GM23338 (cell line): ENCODE measurements around the gene PPTC7.

Source experiments
- CREB1 ChIP-seq: fragments of 250-450 bp; sonication (Bioruptor Pico); IDR thresholded peaks from 2 replicates; pipeline ENCODE4 v1.5.0; 2020; ENCODE audit warnings: low read depth, mild to moderate bottlenecking, moderate library complexity
- EZH2 ChIP-seq: fragments of 200-600 bp; sonication (generic); IDR thresholded peaks from one replicate; pipeline ENCODE4 v1.8.0; 2017; ENCODE audit warnings: antibody characterized with exemption, mild to moderate bottlenecking, low read depth; ENCODE audit not compliant: unreplicated experiment
- EZH2phosphoT487 ChIP-seq: fragments of 200-600 bp; sonication (generic); IDR thresholded peaks from one replicate; pipeline ENCODE4 v1.8.1; 2018; ENCODE audit warnings: antibody characterized with exemption; ENCODE audit not compliant: unreplicated experiment
- NANOG ChIP-seq: IDR thresholded peaks from 2 replicates; pipeline ENCODE4 v1.6.1; 2016; ENCODE audit warnings: antibody characterized with exemption, borderline replicate concordance
- POLR2AphosphoS5 ChIP-seq: IDR thresholded peaks from 2 replicates; pipeline ENCODE4 v1.6.1; 2016; ENCODE audit warnings: antibody characterized with exemption, low read depth
- TF ChIP-seq, protein P1 (sequence below), 2 experiments: fragments of 200-600 bp in 1 of 2; sonication (generic) in 1 of 2; conservative IDR thresholded peaks; 2 replicates each; pipeline versions ENCODE4 v1.5.1 to v1.6.1; 2016 to 2017; ENCODE audit warnings: antibody characterized with exemption in 2 of 2, low read depth in 2 of 2, mild to moderate bottlenecking in 2 of 2, moderate library complexity in 1 of 2
- TF ChIP-seq, protein P2 (sequence below): IDR thresholded peaks from one replicate; pipeline ENCODE4 v1.6.1; 2018; ENCODE audit warnings: antibody characterized with exemption; ENCODE audit not compliant: unreplicated experiment

DNA sequence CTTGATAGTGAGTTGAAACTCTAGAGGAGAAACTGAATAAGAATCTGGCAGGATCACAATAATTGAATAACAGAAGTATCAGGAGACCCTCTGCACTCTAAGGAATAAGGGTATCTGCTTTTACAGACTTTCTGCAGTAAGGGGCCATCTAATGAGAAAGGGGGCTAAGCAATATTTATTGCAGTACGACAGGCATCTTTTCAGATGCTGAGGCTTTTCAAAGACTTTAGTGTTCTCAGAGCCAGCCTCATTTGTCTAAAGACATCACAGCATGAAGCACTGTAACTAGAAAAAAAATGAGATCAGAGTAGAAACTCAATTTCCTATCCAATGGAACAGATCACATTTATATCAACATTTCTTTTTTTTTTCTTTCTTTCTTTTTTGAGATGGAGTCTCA lies 22.2 kb downstream of the PPTC7 start:
- TF ChIP-seq, protein P1, sequence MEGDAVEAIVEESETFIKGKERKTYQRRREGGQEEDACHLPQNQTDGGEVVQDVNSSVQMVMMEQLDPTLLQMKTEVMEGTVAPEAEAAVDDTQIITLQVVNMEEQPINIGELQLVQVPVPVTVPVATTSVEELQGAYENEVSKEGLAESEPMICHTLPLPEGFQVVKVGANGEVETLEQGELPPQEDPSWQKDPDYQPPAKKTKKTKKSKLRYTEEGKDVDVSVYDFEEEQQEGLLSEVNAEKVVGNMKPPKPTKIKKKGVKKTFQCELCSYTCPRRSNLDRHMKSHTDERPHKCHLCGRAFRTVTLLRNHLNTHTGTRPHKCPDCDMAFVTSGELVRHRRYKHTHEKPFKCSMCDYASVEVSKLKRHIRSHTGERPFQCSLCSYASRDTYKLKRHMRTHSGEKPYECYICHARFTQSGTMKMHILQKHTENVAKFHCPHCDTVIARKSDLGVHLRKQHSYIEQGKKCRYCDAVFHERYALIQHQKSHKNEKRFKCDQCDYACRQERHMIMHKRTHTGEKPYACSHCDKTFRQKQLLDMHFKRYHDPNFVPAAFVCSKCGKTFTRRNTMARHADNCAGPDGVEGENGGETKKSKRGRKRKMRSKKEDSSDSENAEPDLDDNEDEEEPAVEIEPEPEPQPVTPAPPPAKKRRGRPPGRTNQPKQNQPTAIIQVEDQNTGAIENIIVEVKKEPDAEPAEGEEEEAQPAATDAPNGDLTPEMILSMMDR (conservative IDR thresholded peaks at IDR 0.05; ENCODE audit: low read depth in 2 of 2) = no peak
- no peak for TF ChIP-seq POLR2AphosphoS5
- TF ChIP-seq EZH2 = no peak
- TF ChIP-seq, protein P2, sequence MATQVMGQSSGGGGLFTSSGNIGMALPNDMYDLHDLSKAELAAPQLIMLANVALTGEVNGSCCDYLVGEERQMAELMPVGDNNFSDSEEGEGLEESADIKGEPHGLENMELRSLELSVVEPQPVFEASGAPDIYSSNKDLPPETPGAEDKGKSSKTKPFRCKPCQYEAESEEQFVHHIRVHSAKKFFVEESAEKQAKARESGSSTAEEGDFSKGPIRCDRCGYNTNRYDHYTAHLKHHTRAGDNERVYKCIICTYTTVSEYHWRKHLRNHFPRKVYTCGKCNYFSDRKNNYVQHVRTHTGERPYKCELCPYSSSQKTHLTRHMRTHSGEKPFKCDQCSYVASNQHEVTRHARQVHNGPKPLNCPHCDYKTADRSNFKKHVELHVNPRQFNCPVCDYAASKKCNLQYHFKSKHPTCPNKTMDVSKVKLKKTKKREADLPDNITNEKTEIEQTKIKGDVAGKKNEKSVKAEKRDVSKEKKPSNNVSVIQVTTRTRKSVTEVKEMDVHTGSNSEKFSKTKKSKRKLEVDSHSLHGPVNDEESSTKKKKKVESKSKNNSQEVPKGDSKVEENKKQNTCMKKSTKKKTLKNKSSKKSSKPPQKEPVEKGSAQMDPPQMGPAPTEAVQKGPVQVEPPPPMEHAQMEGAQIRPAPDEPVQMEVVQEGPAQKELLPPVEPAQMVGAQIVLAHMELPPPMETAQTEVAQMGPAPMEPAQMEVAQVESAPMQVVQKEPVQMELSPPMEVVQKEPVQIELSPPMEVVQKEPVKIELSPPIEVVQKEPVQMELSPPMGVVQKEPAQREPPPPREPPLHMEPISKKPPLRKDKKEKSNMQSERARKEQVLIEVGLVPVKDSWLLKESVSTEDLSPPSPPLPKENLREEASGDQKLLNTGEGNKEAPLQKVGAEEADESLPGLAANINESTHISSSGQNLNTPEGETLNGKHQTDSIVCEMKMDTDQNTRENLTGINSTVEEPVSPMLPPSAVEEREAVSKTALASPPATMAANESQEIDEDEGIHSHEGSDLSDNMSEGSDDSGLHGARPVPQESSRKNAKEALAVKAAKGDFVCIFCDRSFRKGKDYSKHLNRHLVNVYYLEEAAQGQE = no peak
- TF ChIP-seq EZH2phosphoT487 = no peak
- TF ChIP-seq NANOG = no peak
- TF ChIP-seq CREB1 (CRISPR knock-in tag) = no peak
